Measurements from ENCODE around the gene OBP2B. TPM values are rescaled to one million over a fixed set of nuclear protein-coding genes. Genes with fewer than 3 reads are reported as not detected.
"Not testable (repeated sequence)": the region's sequence is repeated elsewhere in the genome, so short reads cannot be mapped to it uniquely, and the experiment has no call there.

The OBP2B gene
- polyA plus RNA-seq, 1 donor: not detected

- peak; percentile 46 for DNase-seq
These were observed 29.9 kb upstream of the OBP2B start for GRCh38 chr9:133238851-133239532.

- peak; percentile 53 for DNase-seq
These were observed 29.3 kb upstream of the OBP2B start for GRCh38 chr9:133238272-133238850.

DNA sequence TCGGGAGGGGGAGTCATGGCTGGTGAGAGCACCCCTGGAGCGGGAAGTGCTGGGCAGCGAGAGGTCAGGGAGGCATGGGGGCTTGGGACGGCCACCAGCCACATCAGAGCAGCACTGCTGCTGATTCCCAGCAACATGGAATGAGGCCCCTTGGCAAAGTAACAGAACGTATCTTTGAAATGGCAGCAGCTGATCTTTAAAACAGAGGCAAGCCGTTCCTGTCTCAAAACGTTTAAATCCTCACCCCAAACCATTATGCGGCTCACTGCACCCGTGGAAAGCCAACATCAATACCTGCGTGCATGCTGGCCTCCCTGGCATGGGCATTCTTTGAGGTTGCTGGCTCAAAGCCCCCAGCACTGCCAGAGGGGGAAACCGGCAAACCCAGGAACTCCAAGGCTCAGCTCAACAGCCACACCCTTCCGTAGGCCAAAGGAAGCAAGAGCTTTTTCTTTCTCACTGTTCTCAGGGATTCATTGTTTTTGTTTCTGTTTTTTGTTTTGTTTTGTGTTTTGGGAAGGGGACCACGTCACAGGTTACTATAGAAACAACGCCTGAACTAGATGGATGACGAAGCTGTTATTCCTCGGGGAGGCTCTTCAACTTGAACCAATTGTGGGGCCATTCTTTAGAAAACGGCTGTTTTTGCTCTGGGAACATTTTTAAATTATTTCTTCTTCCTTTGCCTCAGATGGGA is 28.1 kb upstream of the OBP2B start:
- peak; percentile 46 for DNase-seq

DNA sequence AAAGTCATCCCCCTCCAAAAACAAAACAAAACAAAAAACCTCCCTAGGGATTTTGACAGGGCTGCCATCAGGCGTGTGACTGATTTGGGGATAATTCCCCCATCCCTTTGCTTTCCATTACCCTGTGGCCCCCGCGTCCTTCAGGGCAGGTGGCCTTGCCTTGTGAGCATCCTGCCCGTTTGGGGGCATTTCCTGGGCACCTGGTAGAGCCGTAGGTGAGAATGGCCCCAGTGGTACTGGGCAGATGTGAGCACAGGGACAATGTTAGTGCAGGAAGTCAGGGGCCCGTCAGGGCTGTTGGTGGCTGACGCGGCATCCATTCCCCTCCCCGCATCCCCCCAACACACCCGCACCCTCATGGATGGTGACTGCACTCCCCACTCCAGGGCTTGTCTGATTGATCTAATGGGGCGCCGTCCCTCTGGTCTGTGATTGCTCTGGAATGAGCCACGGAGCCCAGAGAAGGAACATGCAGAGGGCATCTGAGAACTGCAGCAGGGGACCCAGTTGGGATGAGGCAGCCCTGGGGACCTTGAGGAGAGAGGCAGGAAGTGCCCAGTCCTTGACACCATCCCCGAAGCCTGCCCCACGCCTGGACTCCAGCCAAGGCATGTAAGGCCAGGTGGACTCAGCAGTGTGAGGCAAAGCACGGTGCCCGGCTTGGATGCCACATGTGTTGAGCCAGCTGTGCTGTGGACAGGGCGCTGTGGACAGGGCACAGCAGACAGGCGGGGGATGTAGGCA is 27.4 kb upstream of the OBP2B start:
- DNase-seq: not testable (repeated sequence)

GRCh38 chr9:133235549-133236222 is 26.6 kb upstream of the OBP2B start:
- DNase-seq: no peak

DNA sequence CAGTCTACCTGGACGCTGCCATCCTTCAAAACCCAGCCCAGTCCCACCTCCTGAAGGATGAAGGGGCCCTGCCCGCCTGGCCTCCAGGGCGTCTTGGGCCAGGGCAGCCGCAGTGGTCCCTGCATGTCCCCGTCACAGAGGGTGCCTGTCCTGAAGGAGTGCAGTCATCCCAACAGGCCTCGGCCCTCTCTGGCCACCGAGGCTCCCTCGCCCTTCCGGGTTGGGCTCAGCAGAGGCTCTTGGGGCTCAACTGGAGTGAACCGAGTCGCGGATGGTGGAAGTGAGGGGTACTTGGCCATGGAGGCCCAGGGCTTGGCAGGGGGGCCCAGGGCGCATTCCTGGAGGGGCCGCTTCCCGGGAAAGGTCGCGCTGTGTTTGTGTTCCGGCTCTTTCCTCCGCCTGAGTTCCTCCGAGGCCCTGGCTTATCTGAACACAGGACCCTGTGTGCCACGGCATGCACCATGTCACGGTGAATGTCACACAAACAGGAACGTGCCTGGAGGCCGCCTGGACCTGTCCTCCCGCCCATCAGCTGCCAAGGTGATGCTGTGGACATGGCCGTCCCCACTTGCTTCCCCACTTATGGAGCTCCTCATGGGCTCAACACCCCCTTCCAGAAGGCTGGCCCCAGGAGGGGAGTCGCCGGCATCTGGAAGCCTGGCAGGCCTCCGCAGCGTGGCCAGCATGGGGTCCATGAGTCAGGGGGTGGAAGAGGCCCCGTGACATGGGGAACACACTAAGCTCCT is 25.7 kb upstream of the OBP2B start:
- DNase-seq: no peak

- DNase-seq: no peak
These were observed 24.8 kb upstream of the OBP2B start for GRCh38 chr9:133233681-133234432.

- not testable (repeated sequence) for DNase-seq
These were observed 23.0 kb upstream of the OBP2B start for GRCh38 chr9:133231934-133232568.

GRCh38 chr9:133230514-133230913 is 21.5 kb upstream of the OBP2B start:
- not testable (repeated sequence) for DNase-seq

DNA sequence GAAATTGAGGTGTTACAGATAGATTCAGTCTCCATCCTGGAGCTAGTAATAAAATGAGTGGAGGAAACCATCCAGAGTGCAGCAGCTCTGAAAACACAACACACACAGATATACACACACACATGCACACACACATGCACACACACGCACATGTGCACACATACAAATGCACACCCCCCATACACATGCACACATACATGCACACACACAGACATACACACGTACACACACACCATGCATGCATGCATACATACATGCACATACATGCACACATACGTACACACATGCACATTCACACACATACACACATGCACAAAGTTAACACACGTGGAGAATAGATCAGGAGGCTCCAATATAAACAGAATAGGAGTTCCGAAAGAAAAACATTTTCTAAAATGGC is 21.0 kb upstream of the OBP2B start:
- no peak for DNase-seq

- DNase-seq: not testable (repeated sequence)
These were observed 19.6 kb upstream of the OBP2B start for GRCh38 chr9:133228474-133229193.

- not testable (repeated sequence) for DNase-seq
These were observed 18.9 kb upstream of the OBP2B start for GRCh38 chr9:133227996-133228395.

DNA sequence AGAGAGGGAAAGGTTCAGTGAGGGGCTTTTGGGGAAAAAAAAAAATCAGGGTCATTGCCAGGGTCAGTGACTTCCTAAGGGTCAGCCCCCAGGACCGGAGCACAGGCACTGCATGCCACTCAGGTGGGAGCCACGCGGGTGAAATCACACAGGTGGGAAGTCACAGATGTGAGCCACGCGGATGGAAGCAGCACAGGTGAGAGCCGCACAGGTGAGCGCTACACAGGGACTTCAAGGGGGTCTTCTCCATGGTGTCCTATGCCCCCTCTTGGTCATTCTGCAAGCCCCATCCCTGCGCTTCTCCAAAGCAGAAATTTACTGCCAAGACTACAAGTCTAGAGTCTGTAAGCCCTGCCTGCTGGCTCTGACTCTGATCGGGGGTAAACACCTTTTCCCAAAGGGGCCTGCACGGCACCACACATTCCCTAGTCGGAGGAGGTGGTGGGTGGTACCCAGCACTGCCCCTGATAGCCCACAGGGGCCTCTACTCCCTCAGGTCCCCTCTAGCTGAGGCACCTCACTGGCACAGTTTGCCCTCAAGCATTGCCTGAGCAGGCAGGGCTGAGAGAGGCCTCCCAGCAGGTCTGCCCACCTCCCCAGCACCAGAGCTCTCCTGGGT is 18.3 kb upstream of the OBP2B start:
- DNase-seq: no peak

GRCh38 chr9:133226219-133227171 is 17.4 kb upstream of the OBP2B start:
- DNase-seq: no peak

DNA sequence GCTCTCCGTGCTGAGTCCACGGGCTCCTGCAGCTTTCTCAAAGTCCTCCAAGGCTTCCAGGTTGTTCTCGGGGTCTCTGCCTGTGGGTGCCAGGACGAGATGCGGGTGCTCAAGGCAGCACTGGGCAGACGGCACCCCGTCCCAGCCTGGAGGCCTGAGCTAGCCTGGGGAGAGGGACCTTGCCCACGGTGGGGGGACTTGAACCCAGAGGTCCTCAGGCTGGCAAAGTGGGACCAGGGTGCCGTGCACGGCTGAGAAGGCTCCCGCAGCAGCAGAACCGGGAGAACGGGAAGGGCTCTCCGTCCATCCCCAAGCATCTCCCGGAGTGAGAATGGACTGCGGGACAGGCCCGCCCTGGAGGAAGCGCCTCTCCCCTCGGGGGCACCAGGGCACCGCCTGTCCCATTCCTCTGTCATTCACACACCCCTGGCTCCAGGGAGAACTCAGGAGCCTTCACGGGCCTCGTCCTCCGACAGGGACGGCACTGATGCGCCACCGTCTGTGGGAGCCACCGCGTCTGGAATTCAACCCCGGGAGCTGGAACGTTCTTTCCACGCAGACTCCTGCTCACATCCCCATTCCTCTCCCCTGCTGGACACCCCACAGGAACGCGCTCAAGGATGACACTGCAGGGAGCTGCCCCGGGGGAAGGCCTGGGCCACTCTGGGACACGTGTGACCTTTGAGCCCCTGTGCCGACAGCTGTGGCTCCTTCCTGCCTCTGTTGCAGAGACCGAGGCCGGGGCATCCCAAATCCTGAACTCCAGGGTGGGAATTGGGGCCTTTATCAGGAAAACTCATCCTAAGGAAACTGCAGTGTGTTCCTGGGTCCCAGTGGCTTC is 16.3 kb upstream of the OBP2B start:
- DNase-seq: no peak

DNA sequence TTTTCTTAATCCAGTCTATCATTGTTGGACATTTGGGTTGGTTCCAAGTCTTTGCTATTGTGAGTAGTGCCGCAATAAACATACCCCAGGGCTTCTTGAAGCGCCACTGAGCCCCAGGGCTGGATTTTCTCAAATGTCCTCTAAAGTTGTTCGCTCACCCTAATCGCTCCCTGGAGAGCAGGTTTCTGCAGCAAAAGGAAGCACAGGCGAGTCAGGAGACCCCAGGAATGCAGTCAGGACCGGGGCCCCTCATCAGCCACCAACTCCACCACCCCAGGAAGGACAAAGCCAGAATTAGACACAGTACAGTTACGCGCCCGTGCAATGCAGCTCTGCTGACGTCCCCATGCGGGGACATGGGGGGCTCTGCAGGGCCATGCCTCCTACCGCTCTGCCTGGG is 15.7 kb upstream of the OBP2B start:
- no peak for DNase-seq

Data from left kidney (tissue), 2 donors.